Activated naive CD8-positive, alpha-beta T cell treated with anti-CD3 and anti-CD28 coated beads, Interleukin-2, amount 50 U/mL, for 16 hours (primary cell): ENCODE results near the gene ARAP1.
"Not testable (repeated sequence)": the region's sequence is repeated elsewhere in the genome, so short reads cannot be mapped to it uniquely, and the experiment has no call there.

ENCODE experiments used
- DNase-seq: peaks from one replicate; pipeline ENCODE4 v3.0.0-alpha.2; 2020; ENCODE audit warnings: low read depth, low spot score

The ARAP1 gene

DNA sequence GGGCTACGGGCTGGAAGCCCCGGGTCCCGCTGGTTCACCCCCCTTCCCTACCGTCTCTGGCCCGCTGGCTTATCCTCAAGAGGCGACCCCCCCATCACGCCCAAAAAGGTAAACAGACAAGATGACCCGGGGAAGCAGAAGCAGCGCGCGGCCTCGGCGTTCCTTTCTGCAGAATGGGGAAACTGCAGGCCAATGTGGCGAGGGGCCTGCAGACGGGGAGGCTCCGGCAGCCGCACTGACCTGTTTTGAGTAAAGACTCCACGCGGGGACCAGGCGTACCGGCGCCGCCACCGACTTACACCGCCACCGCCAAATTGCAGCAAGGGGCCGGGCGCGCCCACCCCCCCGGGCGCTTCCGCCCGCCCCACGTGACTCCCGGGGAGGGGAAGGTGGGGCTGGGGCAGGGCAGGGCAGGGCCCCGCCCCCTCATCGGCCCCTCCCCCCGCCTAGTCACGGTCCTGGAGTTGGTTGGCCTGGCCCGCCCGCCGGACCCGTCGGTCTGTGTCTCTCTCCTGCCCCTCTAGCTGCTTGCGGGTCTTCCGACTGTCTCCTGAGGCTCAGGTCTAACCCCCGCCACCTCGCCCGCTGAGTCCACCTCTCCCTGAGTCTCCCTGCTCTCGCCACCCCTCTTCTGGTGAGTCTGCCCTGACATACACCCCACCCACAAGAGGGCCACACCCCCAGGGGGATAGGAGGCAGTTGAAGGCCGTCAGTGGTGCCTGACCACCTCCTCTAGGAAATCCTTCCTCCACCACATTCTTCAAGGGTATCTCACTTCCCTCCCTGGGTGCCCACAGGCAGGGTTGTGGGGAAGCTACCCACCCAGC is at the start of gene ARAP1:
TSS of gene ARAP1 (minus strand) at position 321 of the 827 bp plus-strand sequence. CDS start 25,280 bp downstream, outside the sequence.
- peak; percentile 41 for DNase-seq

DNA sequence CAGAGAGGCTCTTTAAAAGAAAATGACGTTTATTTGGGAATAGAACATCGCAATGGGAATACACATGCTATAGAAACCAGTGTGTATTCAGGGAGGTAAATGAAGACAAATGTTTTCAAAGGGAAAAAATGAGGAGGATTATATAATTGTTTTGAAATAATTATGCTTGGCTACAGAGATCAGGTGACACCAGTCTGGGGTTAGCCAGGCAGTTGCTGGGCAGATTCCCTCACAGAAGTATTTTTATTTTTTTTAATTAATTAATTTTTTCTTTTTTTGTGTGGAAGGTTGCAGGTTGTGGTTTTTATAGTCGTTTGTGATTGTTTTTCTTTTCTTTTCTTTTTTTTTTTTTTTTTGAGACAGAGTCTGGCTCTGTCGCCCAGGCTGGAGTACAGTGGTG is 47.2 kb upstream of the ARAP1 start:
- no peak for DNase-seq

DNA sequence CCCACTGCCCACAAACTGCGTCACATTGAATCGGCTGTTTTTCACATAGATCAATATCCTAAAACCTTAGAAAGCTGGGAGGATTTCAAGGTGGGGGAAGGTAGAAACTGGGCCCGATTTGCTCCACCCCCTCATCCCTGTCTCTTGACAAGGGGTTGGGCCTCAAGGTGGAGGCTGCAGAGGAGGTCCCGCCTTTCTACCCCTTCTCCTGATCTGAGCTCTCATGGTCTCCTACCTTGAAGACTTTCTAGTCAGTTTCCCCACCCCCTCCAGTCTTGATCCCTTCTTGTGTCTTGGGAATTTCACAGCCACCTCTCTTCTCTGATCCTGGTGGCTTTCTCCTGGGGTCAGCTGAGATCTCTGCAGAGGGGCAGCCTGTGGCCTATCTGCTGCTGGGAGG is 46.2 kb upstream of the ARAP1 start:
- DNase-seq: no peak

DNA sequence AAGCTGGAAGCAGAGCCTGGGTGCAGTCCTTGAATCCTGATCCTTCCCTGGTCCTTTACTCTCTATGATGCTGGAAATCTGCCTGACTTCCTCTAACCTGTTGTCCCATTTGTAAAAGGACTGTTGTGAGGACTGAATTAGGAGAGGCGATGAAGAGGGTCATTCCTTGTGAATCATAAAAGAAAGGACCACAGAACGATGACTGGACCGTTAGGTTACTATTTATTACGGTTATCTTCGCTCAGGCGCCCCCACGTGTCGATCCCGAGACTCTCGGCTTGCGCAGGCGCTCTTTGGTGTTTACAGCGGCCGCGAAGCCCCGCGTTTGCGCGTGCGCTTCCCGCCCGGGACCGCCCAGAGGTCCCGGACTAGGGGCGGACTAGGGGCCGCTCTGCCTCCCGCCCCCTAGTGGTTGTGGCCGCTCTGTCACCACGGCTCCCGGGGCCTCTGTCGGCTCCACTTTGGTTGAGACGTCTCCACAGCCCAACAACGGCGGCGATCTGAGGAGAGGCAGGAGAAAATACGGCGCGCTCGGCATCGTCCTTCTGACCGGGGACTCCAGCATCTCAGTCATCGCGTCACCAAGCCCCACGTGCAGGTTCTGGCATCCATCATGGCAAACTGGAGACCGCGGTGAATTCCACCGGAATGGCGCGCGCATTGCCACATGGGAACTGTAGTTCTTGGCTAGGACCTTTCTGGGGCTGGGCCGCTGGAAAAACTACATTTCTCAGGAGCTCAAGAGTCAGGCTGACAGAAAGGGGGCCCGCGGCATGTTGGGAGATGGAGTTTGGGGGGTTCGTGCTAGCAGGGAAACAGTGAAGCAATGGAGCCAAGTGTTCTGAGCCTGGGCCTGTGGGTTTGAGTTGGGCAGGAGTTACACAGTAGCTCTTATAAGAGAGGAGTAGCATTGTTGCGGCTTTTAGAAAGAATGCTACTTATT is 41.5 kb upstream of the ARAP1 start, which contains the start of gene STARD10:
TSS of gene STARD10 (minus strand) at position 623 of the 943 bp plus-strand sequence. CDS start 12,866 bp downstream, outside the sequence.
- DNase-seq: peak; percentile 85

DNA sequence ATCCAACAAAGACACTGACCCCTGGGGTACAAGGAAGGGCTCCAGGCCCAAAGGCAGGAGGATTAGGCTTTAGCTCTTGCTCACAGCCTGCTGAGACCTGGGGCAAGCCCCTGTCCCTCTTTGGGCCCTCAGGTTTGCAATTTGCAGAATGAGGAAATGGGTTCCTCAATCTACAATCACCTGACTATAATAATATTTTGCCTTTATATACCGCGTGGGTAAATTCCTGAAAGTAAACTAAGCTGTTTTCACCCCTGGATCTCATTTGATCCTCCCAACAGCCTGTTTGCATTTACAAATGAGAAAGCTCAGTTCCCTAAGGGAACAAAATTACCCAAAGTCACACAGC is 40.8 kb upstream of the ARAP1 start:
- DNase-seq: no peak

DNA sequence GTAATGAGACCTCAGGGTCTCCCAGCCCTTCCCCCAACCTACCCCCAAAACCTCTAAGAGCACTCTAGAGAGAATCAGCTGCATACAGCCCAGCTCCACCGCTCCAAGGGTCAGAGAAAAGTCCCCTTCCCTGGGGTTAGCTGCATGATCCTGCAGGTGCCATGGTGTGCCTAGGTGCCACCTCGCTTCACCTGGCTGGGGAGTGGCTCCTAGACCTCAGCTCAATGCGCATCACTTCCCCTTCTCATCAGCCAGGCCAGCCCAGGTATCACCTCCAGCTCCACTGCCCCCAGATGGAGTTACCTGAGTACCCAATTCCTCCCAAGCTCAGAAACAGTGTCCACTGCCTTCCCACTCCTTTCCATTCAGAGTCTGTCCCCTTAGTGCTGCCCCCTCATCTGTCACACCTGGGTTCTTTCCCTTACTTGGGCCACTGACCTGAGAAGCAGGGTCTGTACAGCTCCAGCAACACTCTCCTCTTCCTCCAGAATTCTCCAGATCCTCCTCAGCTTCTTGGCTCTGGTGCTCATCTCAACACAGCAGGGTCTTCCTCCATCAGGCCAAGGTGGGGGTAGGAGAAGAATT is 40.3 kb upstream of the ARAP1 start:
- DNase-seq: no peak

DNA sequence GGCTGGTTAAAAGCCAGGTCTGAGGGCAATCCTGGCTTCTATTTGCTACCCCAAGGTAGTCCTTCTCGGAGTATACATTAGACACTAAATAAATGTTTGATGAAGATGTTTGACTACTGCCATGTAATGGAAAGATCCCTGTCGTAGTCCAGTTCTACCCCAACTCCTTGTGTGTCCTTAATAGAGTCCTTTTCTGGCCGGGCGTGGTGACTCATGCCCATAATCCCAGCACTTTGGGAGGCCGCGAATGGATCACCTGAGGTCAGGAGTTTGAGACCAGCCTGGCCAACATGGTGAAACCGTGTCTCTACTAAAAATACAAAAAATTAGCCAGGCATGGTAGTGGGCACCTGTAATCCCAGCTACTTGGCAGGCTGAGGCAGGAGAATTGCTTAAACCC is 39.0 kb upstream of the ARAP1 start:
- not testable (repeated sequence) for DNase-seq

DNA sequence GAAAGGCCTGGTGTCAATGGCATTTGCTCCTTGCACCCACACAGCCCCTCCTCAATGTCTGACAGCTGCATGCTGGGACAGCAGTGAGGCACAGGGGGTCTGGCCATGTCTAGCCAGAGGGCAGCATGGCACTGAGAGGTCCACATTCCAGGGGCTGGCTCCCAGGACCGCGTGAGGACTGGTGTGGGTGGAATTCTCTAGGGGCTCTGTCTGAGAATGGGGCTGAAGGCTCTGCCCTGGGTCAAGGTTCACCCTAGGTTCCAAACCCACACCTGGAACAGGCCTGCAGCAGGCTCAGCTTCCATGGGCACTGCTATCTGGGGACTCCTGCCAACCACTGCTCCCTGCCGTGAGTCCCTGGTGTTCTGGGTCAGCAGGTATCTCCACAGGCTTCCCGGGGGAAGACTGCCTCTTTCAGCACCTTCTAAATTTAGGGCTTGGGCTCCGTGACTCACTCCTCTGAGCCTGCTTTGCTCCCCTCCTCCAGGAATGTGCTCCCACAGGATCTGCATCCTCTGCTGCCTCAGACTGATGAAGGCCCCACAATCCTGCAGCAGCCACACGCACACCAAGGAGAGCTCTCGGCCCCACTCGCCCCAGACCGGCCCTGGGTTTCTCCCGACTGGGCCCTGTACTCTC is 37.4 kb upstream of the ARAP1 start:
- no peak for DNase-seq

DNA sequence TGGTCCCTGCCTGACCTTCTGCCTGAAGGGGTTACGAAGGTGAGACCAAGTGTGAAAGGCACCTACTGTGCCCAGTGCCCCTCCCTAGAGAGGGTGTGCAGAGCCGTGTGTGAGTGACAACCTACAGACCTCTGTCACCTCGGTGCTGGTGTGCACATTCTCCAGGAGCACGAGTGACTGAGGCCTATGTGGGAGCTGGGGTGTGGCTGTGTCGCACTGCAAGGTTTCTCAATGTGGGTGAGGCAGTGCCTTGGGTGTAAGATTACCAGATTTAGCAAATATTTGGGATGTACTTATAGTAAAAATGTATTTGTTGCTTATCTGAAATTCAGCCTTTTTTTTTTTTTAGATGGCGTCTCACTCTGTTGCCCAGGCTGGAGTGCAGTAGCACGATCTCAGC is 36.0 kb upstream of the ARAP1 start:
- no peak for DNase-seq

DNA sequence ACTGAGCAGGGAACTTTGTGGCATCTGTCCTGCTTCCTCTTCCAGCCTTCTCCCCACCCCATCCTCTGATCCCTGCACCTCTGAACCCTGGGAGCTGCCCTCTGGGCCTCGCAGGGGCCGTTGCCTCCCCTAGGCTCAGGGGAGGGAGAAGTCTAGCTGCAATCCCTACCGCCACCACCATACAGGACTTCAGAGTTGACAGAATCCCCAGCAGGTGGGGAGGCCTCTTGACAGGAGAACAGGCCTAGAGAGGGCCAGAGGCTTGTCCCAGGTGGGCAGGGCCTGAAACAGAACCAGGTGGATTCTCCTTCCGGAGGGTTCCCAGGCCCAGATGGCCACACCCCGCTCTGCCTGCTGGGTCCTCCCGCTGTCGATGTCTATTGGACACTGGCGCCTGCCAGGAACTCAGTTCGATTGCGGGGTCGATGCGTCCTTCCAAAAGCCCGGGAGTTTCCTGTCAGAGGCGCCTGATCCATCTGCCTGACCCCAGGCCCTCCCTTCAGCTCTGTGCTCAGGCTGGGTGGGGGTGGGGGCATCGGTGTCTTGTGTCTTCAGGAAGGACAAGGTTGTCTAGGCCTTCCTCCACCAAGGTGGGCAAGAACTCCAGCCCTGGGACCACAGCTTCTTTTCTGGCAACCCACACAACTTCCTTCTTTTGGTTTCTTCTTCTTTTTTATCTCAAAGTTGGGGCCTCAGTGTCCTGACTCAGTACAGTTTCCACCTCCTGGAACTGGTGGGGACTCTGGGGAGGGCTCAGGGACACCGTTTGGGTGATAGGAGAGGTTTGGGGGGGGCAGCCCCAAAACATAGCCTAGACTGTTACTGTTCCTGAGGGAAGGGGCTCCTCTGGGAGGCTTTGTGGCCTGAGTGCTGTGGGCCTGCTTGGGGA is 35.3 kb upstream of the ARAP1 start:
- no peak for DNase-seq

DNA sequence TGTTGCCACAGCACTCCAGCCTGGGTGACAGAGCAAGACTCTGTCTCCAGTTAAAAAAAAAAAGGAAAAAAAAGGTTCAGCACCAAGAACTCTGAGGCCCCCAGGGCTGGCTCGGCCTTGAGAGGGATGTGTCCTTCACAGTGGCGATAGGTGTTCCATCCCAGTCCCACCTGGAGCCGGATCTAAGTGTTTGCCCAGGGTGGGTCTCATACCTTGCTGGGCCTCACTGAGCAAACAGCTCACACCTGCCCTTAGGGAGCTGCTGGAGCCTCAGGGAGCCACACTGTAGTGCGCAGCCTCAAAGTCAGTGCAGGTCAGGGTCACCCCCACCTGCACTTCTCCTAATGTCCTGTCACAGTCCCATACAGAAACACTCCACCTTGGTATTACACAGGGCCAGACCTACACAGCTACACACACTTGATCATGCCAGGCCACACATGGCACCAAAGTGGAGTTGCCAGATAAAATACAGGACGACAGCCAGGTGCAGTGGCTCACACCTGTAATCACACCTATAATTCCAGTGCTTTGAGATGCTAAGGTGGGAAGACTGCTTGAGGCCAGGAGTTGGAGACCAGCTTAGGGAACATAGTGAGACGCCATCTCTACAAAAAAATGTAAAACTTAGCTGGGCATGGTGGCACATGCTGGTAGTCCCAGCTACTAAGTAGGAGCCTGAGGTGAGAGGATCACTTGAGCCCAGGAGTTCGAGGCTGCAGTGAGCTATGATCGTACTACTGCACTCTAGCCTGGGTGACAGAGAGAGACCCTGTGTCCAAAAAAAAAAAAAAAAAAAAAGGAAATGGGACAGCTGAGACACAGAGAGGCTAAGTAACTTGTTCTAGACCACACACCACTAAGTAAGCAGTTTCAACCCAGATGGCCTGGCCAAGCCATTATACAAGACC is 34.4 kb upstream of the ARAP1 start:
- no peak for DNase-seq

DNA sequence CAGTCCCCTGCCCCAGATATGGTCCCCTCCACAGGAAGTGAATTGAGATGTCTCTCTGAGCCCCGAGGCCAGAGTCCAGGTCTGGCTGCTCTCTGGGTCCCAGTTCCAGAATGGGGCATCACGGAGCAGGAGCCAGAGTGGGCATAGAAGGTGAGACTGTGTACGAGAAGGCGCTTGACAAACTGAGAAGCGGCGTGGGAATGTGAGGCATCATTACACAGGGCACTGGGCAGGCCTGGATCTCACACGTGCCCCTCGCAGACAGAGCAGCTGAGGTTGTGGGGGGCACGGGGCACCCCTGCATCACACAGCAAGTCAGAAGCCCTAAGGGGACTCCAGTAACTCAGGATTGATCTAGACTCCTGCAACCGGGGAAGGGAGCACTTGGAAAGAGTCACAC is 32.5 kb upstream of the ARAP1 start:
- DNase-seq: no peak

DNA sequence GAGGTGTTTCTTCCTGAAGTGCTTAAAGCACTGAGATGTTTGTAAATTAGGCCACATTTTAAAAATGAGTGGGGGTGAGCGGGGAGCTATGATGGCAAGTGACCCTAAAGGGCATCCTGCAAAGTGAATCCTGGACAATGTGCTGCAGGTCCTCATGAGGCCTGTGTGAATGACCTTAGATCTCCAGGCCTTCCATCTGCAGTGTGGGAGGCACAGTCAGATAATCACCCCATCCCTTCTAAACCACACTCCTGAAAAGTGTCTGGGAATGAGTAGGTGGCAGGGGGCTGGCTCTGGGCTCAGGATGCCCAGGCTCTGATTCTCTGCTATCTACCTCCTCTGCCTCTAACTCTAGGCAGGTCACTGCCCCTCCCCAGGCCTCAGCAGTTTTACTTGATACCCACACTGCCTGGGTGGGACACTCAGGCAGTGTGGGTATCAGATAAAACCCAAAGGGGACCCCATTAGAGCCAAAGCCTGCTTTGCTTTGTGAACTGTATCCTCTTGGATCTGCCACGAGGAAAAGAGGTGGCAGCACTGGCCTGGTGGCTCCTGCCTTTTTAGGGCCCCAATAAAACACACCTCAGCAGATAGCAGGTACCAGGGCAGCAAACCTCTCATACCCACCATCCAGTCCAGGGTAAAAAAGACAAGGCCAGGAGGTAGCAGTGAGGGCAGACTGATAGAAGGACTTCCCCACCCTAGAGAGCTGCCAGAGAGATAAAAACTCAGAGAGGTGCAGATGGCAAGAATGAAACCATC is 31.1 kb upstream of the ARAP1 start:
- DNase-seq: no peak

DNA sequence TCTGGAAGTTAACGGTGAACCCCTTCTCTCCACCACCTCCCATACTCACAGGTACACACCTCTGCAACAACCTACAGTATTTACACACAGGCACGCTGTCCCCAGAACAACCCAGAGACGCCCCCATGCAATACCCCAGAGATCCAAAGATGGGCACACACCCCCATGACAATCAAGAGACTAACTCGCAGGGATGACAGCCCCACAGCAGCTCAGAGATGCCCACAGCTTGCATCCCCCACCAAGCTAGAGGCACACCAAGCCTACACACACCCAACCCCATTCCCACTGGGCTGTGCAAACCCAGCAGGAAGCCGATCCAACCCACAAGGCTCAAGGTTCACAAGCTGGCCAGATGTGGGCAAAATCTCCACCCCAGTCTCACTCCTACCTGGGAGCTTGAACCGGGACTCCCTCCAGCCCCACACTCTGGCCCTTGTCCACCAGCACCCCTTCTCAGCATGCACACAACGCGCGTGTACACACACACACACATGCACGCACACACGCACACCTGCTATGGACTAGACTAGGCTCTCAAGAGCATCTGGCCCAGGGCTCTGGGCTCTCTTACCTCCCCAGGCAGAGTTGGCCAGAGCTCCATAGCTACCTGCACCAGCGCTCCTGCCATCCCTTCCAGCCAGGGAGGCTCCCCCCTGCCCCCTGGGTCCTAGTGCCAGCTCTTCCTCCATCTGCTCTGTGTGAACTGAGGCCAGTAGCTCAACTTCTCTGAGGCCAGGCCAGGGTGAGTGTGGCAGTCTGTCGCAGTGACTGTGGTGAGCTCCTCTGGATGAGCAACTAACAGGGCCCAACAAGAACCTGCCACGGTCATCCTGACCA is 30.1 kb upstream of the ARAP1 start:
- DNase-seq: no peak

DNA sequence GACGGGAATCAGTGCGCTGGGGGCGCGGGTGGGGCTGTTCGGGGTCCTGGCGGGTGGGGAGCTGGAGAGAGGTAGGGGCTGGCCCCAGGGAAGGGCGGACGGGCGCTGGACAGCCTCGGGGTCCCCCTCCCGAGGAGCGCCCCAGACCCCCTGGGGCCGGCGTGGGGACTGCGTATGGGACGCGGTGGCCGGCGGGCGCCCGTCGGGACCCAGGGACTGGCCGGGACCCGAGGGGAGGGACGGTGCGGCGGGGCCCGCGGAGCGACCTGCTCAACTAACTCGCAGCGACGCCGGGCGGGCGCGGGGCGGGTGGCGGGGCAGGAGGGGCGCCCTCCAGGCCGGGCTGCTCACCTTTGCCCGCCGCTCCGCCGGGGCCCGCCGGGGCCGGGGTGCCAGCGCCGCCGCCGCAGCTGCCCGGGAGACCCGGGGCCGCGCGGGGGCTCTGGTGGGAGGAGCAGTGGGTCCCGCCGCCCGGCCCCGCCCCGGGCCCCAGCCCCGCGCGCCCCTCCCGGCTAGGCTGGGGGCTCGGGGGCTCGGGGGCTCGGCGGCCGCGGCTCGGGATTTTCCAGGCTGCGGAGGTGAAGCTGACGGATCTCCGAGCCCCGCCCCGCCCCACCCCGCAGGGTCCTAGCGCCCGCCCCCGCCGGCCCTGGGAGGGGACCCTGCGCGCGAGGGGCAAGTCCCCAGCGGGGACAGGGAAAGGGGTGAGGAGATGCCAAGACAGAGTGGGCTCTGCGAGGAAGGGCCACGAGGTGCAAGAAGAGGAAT is 29.3 kb upstream of the ARAP1 start:
- DNase-seq: peak; percentile 29

DNA sequence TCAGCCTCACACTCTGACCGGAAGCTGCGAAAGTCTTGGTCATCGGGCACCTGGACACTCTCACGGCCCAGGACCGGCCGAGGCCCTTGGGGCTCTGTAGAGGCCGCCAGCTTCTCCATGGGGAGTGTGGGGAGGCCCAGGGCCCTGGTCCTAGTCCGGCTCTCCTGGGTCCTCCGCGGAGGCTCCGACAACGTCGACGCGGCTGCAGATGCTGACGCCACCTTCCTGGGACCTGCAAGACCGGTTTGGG is 28.8 kb upstream of the ARAP1 start:
- no peak for DNase-seq

DNA sequence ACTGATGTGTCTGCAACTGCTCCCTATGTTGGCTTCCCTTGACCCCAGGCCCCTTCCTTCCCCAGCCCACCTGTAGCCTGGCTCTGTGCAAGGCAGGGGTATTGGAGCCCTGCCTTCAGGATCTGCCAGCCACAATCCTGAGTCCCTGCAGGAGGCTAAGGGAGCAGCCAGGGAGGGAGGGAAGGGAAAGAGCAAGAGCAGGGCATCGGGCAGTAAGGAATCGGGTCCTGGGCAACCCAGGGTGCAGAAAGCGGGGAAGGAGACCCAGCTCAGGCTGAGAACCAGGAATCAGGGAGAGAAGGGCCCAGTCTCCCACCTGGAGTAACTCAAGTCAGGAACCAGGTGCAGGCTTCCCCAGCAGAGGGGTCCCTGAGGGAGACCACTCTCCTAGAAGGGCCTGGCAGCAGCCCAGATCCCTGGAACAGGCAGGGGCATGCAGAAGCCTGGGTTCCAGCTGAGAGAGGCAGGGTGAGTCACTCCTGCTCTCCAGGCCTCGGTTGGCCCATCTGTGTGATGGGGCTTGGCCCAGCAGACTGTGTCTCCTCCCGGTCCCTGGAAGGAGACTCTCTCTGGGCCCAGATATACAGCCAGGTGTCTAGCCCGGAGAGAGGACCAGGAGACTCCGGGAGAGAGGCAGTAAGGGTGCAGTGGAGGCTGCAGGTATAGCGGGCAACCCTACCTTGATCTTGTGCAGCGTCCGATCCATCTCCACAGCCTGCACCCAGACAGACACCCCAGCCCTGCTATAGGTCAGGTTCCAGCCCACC is 28.3 kb upstream of the ARAP1 start:
- DNase-seq: no peak
